ENCODE results near the gene CEND1. TPM values are rescaled to one million over a fixed set of nuclear protein-coding genes. Genes with fewer than 3 reads are reported as not detected.

Gene CEND1
- polyA plus RNA-seq, 1 of the 3 experiments (the other 2 are of a cell fraction): 3.6 TPM

GRCh38 chr11:794766-795633 is 5.1 kb upstream of the CEND1 start:
- peaks cover 0 to 37% of the 10 kb centered on the region in 2 experiments for H3K36me3 ChIP-seq (replicated peaks in 1 of 2; ENCODE audit: control insufficient read depth in 1 of 2, insufficient read depth in 2 of 2, low read length in 1 of 2)
- no peaks in the 10 kb centered on the region for H4K20me1 ChIP-seq (ENCODE audit: insufficient read depth)
- H3K4me3 ChIP-seq (ENCODE audit: low read depth in 2 of 2, low read length in 1 of 2): peak overlapping the region; percentile 60 to 90; a peak in 2 of 4 replicates
- H3K9me2 ChIP-seq: no peaks in the 10 kb centered on the region
- H3K4me1 ChIP-seq (ENCODE audit: control insufficient read depth in 1 of 2, insufficient read depth in 2 of 2, low read depth in 1 of 2, low read length in 1 of 2): peaks cover 8 to 40% of the 10 kb centered on the region in 2 experiments; a peak in 2 of 4 replicates
- H3K27ac ChIP-seq (ENCODE audit: low read depth in 2 of 2, low read length in 1 of 2): no peak overlapping the region; a peak in 1 of 4 replicates
- no peak overlapping the region for H2AFZ ChIP-seq (ENCODE audit: low read depth)
- H3F3A ChIP-seq (replicated peaks; ENCODE audit: insufficient read depth): peaks cover 18% of the 10 kb centered on the region
- no peaks in the 10 kb centered on the region for H3K27me3 ChIP-seq (ENCODE audit: insufficient read depth)
- ChIA-PET POLR2A (interaction anchor here (2.5 kb wide), 1 partner anchor 9 kb away, joined by 8 read pairs; no protein-coding TSS in a partner anchor), CTCF (interaction anchor here (0.8 to 6.3 kb wide), 4 partner anchors 11 to 157 kb away, joined by 3 to 43 read pairs (median 6); no protein-coding TSS in a partner anchor)
- WGBS (ENCODE audit: low lambda C conversion rate): 92% methylated on average over 25 of the region's 38 CpGs
- peak overlapping the region; percentile 76 for H3K9ac ChIP-seq
- peak overlapping the region; percentile 100 for H3K4me2 ChIP-seq
- no peaks in the 10 kb centered on the region for H3K9me3 ChIP-seq
- no peak for DNase-seq
- H3K79me2 ChIP-seq (ENCODE audit: insufficient read depth): peaks cover 20% of the 10 kb centered on the region
- no peak for TF ChIP-seq CTCF (IDR thresholded peaks at IDR 0.05)
- no peak for TF ChIP-seq MXI1 (IDR thresholded peaks at IDR 0.05; ENCODE audit: low read depth, low read length)

- Histone ChIP-seq H3K36me3 (replicated peaks in 1 of 2; ENCODE audit: control insufficient read depth in 1 of 2, insufficient read depth in 2 of 2, low read length in 1 of 2) (peaks cover 0 to 30% of the 10 kb centered on the region in 2 experiments), H3K9me3 (no peaks in the 10 kb centered on the region), H3K79me2 (ENCODE audit: insufficient read depth) (peaks cover 20% of the 10 kb centered on the region), H3K9ac (no peak overlapping the region), H3K4me2 (no peak overlapping the region), H3K4me3 (ENCODE audit: low read depth in 2 of 2, low read length in 1 of 2) (no peak overlapping the region), H3K27ac (ENCODE audit: low read depth in 2 of 2, low read length in 1 of 2) (no peak overlapping the region; a peak in 1 of 4 replicates), H3K9me2 (no peaks in the 10 kb centered on the region), H2AFZ (ENCODE audit: low read depth) (no peak overlapping the region), H3K27me3 (ENCODE audit: insufficient read depth) (no peaks in the 10 kb centered on the region), H3F3A (replicated peaks; ENCODE audit: insufficient read depth) (peaks cover 18% of the 10 kb centered on the region), H3K4me1 (ENCODE audit: control insufficient read depth in 1 of 2, insufficient read depth in 2 of 2, low read depth in 1 of 2, low read length in 1 of 2) (peaks cover 8 to 45% of the 10 kb centered on the region in 2 experiments; a peak in 2 of 4 replicates), H4K20me1 (ENCODE audit: insufficient read depth) (no peaks in the 10 kb centered on the region)
- 92% methylated on average over 23 of the region's 31 CpGs for WGBS (ENCODE audit: low lambda C conversion rate)
- no peak for DNase-seq
- ChIA-PET POLR2A (interaction anchor here (0.9 to 2.5 kb wide), 3 partner anchors 10 to 17 kb away, joined by 3 to 8 read pairs (median 3); partner anchors contain the start of genes GATD1 and RPLP2), CTCF (interaction anchor here (0.8 to 6.3 kb wide), 3 partner anchors 10 to 156 kb away, joined by 3 to 43 read pairs (median 7); no protein-coding TSS in a partner anchor)
- TF ChIP-seq EP300 (IDR thresholded peaks at IDR 0.05; ENCODE audit: borderline replicate concordance in 1 of 2, low read depth in 1 of 2, low read length in 1 of 2) (0 out of 4 replicates have a peak, but pooled peaks of 1 of the 2 experiments have one; percentile 10), ZBTB33 (IDR thresholded peaks at IDR 0.05; ENCODE audit: borderline replicate concordance, low read depth) (no peak), CTCF (IDR thresholded peaks at IDR 0.05) (no peak)
Observed at GRCh38 chr11:794013-794765, 4.3 kb upstream of the CEND1 start.
